DOHH2 (cell line): ENCODE results near the gene SMIM3.

Experiments
- H3F3A ChIP-seq: fragments of 200-600 bp; sonication (generic), shearing (Covaris generic); 2 replicates; pipeline ENCODE4 v1.6.0; 2016; ENCODE audit warnings: antibody characterized with exemption, mild to moderate bottlenecking; ENCODE audit not compliant: control insufficient read depth, insufficient read depth
- H3K27ac ChIP-seq: fragments of 200-600 bp; sonication (generic); 2 replicates; pipeline ENCODE4 v1.5.1; 2014; ENCODE audit warnings: low read depth, mild to moderate bottlenecking, low read length, moderate library complexity
- H3K27me3 ChIP-seq: fragments of 200-600 bp; sonication (generic); 2 replicates; pipeline ENCODE4 v1.6.1; 2014; ENCODE audit warnings: mild to moderate bottlenecking, low read length, mixed read lengths; ENCODE audit not compliant: control insufficient read depth
- H3K36me3 ChIP-seq: fragments of 200-600 bp; sonication (generic); 2 replicates; pipeline ENCODE4 v1.6.1; 2014; ENCODE audit warnings: mild to moderate bottlenecking, low read length, moderate library complexity, mixed read lengths; ENCODE audit not compliant: control insufficient read depth
- H3K4me1 ChIP-seq: fragments of 200-600 bp; sonication (generic); 2 replicates; pipeline ENCODE4 v1.6.1; 2014; ENCODE audit warnings: mild to moderate bottlenecking, low read length, mixed read lengths; ENCODE audit not compliant: control insufficient read depth
- H3K4me2 ChIP-seq: fragments of 200-600 bp; sonication (generic); 2 replicates; pipeline ENCODE4 v1.6.0; 2014; ENCODE audit warnings: mild to moderate bottlenecking, low read length, moderate library complexity
- H3K4me3 ChIP-seq: fragments of 200-600 bp; sonication (generic); 2 replicates; pipeline ENCODE4 v1.5.1; 2014; ENCODE audit warnings: mild to moderate bottlenecking, low read length, mixed read lengths
- H3K79me2 ChIP-seq: fragments of 200-600 bp; sonication (generic); 2 replicates; pipeline ENCODE4 v1.6.1; 2014; ENCODE audit warnings: mild to moderate bottlenecking, low read length, mixed read lengths; ENCODE audit not compliant: control insufficient read depth
- H3K9me2 ChIP-seq: fragments of 200-600 bp; sonication (generic); replicated peaks from 2 replicates; pipeline ENCODE4 v1.6.1; 2014; ENCODE audit warnings: mild to moderate bottlenecking, low read length, mixed read lengths; ENCODE audit not compliant: control insufficient read depth
- H3K9me3 ChIP-seq: fragments of 200-600 bp; sonication (generic); 2 replicates; pipeline ENCODE4 v1.6.1; 2014; ENCODE audit warnings: antibody characterized with exemption, low read length, mixed read lengths; ENCODE audit not compliant: control insufficient read depth, insufficient read depth
- H4K20me1 ChIP-seq: fragments of 200-600 bp; sonication (generic); 2 replicates; pipeline ENCODE4 v1.6.0; 2014; ENCODE audit warnings: low read depth, mild to moderate bottlenecking, antibody characterized with exemption, low read length, moderate library complexity; ENCODE audit not compliant: control insufficient read depth, insufficient read depth
- CTCF ChIP-seq: fragments of 200-600 bp; sonication (generic); IDR thresholded peaks from one replicate; pipeline ENCODE4 v1.5.1; 2014; ENCODE audit warnings: antibody characterized with exemption, mild to moderate bottlenecking, low read depth, low read length; ENCODE audit not compliant: poor library complexity, severe bottlenecking
- EZH2phosphoT487 ChIP-seq: fragments of 200-600 bp; sonication (generic); IDR thresholded peaks from 2 replicates; pipeline ENCODE4 v1.6.1; 2017; ENCODE audit warnings: borderline replicate concordance, mild to moderate bottlenecking, antibody characterized with exemption, low read length, moderate library complexity, mixed read lengths

Gene SMIM3

DNA sequence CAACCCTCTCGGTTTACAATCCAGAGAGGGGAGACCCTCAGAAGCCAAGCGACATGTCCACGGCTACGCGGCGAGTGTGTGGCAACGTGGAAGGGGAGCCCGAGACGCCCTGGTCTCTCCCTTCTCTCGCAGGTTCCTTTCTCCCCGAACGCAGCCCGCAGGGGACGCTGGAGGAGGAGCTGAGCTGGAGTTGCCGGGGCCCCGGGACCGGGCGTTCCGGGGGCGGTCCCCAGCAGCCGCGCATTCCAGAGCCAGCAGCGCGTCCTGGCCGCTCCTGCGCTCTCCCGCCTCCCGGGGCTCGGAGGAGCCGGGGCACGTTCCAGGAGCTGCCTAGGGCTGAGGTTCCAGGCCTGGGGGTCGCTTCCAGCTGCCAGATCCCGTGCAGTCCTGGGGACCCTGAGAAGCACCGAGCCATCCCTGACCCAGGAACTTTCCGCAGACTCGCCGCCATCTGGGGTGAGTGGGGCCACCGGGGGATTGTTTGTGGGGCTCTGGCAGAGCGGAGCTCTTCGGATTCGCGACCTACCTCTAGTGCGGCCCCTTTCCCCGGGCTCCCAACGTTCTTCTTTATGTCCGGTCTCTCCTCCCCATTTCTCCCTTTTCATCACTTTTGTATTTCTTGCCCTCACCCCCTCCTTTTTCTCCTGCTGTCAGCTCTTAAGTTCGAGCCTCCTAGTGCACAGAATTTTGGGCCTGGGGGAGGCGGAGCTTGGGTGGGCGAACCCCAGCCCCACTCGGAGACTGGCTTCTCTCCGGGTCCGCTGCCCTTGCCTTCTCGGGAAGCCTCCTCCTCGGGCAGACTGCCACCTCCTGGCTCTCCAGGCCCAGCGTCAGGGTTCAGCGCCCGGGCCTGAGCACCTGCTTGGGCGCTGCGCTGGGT, at the start of gene SMIM3:
TSS of gene SMIM3 (plus strand) at position 241 of the 880 bp plus-strand sequence. CDS start 16,684 bp downstream, outside the sequence.
- no peaks in the 10 kb centered on the region for H3K9me3 ChIP-seq
- H3K36me3 ChIP-seq = no peaks in the 10 kb centered on the region
- no peak within 1 kb of the TSS for H3K4me2 ChIP-seq
- peaks cover 28% of the 10 kb centered on the region for H3K4me1 ChIP-seq
- H3K27me3 ChIP-seq = peaks cover 15% of the 10 kb centered on the region
- no peak within 1 kb of the TSS for H3K4me3 ChIP-seq
- no peak for TF ChIP-seq EZH2phosphoT487
- TF ChIP-seq CTCF = no peak
- H3K27ac ChIP-seq = no peak within 1 kb of the TSS
- no peaks in the 10 kb centered on the region for H3K79me2 ChIP-seq
- no peaks in the 10 kb centered on the region for H4K20me1 ChIP-seq
- H3K9me2 ChIP-seq = no peaks in the 10 kb centered on the region
- H3F3A ChIP-seq = no peaks in the 10 kb centered on the region

DNA sequence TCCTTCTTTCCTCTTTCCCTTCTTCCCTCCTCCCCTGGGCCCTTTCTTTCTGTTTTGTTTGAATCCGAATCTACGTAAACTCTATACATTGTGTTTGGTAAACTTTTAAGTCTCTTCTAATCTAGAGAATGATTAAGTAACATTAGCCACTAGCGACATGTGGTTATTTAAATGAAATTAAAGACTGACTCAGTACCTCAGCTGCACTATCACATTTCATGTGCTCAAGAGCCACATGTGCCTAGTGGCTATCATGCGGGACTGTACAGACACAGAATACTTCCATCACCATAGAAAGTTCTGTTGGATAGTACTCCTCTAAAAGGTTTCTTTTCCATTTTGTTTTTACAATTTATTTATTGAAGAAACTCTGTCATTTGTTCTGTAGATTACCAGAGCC, 48.7 kb upstream of the SMIM3 start:
- Histone ChIP-seq H3K9me2 (no peaks in the 10 kb centered on the region), H3K4me2 (no peak overlapping the region), H3K4me3 (no peak overlapping the region), H3K79me2 (peaks cover 4% of the 10 kb centered on the region), H3K9me3 (no peaks in the 10 kb centered on the region), H3F3A (no peaks in the 10 kb centered on the region), H4K20me1 (no peaks in the 10 kb centered on the region), H3K27ac (no peak overlapping the region), H3K4me1 (peaks cover 2% of the 10 kb centered on the region), H3K36me3 (peaks cover 64% of the 10 kb centered on the region), H3K27me3 (no peaks in the 10 kb centered on the region)
- TF ChIP-seq EZH2phosphoT487 = no peak

- Histone ChIP-seq H3K27me3 (no peaks in the 10 kb centered on the region), H3K4me3 (no peak overlapping the region), H3K79me2 (peaks cover 23% of the 10 kb centered on the region), H3K4me1 (peaks cover 8% of the 10 kb centered on the region), H3F3A (no peaks in the 10 kb centered on the region), H3K36me3 (peaks cover 70% of the 10 kb centered on the region), H3K27ac (no peak overlapping the region), H3K9me3 (no peaks in the 10 kb centered on the region), H4K20me1 (no peaks in the 10 kb centered on the region), H3K4me2 (no peak overlapping the region), H3K9me2 (no peaks in the 10 kb centered on the region)
- TF ChIP-seq EZH2phosphoT487 (no peak), CTCF (no peak)
Observed at GRCh38 chr5:150731669-150732242, 46.8 kb upstream of the SMIM3 start.
